ENCODE measurements around the gene TPPP.

DNA sequence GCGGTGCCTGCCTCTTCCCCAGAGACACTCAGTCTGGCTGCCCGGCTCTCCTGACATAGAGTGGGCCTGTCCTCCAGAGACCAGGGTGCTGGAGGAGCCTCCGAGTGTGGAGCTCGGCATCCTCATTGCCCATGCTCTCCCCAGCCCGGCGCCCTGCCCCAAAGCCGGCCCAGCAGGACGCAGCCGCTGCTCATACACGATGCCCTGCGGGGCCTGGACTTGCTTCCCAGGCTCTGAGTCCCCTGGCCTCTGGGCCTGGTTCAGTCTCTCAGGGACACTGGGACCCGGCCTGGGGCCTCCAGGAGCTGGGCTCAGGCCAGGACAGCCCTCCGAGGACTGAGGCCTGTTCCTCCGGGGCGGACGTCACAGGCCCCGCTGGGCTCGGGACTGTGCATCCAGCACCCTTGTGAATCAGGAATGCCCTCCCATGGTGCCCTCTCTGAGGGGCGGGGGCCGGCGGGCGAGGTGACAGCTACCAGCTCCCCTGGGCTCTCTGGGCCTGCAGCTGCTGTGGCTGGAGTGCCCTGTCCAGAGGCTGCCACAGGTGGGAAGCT is 23.2 kb downstream of the TPPP start:
- no peak for TF ChIP-seq SP1 (IDR thresholded peaks at IDR 0.05)
- no peak for TF ChIP-seq NFRKB (IDR thresholded peaks at IDR 0.05)
- TF ChIP-seq HDGF (IDR thresholded peaks at IDR 0.05; ENCODE audit: borderline replicate concordance): no peak
- no peak for TF ChIP-seq L3MBTL2 (conservative IDR thresholded peaks at IDR 0.05)
- TF ChIP-seq ELF4 (IDR thresholded peaks at IDR 0.05): no peak
- TF ChIP-seq FOXA1 (IDR thresholded peaks at IDR 0.05): no peak
- no peak for TF ChIP-seq ARNT (IDR thresholded peaks at IDR 0.05)
- no peak for TF ChIP-seq SUZ12 (IDR thresholded peaks at IDR 0.05)
- no peak for TF ChIP-seq CTBP1 (IDR thresholded peaks at IDR 0.05; ENCODE audit: borderline replicate concordance)
- no peak for TF ChIP-seq FOXK2 (IDR thresholded peaks at IDR 0.05)
- no peak for TF ChIP-seq LEF1 (IDR thresholded peaks at IDR 0.05; ENCODE audit: borderline replicate concordance)
- TF ChIP-seq BHLHE40 (IDR thresholded peaks at IDR 0.05; ENCODE audit: borderline replicate concordance): no peak
- TF ChIP-seq ZNF384 (IDR thresholded peaks at IDR 0.05): no peak
- no peak for TF ChIP-seq FOXM1 (IDR thresholded peaks at IDR 0.05; ENCODE audit: borderline replicate concordance)

Measured in HEK293T (cell line).